HG02763 (cell line): ENCODE measurements around the gene MPDU1.

Experiments used
- ATAC-seq: cut with Tn5 transposase; IDR thresholded peaks from one replicate; pipeline ENCODE4 v1.9.1; 2021; ENCODE audit warnings: mild to moderate bottlenecking, moderate library complexity; ENCODE audit not compliant: unreplicated experiment

The MPDU1 gene

GRCh38 chr17:7560172-7561027, 23.3 kb upstream of the MPDU1 start:
- ATAC-seq = no peak

- peak; percentile 58 for ATAC-seq
Observed at GRCh38 chr17:7561028-7561575, 22.6 kb upstream of the MPDU1 start.

GRCh38 chr17:7561589-7562207, 22.0 kb upstream of the MPDU1 start, which contains the start of gene SENP3:
Gene SENP3 (plus strand): TSS chr17:7561919. CDS start chr17:7563077, 1,158 bp downstream.
- ATAC-seq = peak; percentile 73

GRCh38 chr17:7562208-7562605, 21.4 kb upstream of the MPDU1 start:
- peak; percentile 7 for ATAC-seq

- no peak for ATAC-seq
Observed at GRCh38 chr17:7563115-7563869, 20.4 kb upstream of the MPDU1 start.

GRCh38 chr17:7569571-7569970, 14.1 kb upstream of the MPDU1 start:
- no peak for ATAC-seq

- ATAC-seq = no peak
Observed at GRCh38 chr17:7570351-7570750, 13.3 kb upstream of the MPDU1 start.

- ATAC-seq = peak; percentile 90
Observed at GRCh38 chr17:7572338-7572587, 11.4 kb upstream of the MPDU1 start.

GRCh38 chr17:7572588-7573323, 10.9 kb upstream of the MPDU1 start:
- ATAC-seq = peak; percentile 4

GRCh38 chr17:7573324-7574080, 10.2 kb upstream of the MPDU1 start:
- ATAC-seq = no peak

- no peak for ATAC-seq
Observed at GRCh38 chr17:7574176-7574953, 9.3 kb upstream of the MPDU1 start.

GRCh38 chr17:7575481-7575883, 8.2 kb upstream of the MPDU1 start:
- no peak for ATAC-seq

GRCh38 chr17:7575959-7576358, 7.7 kb upstream of the MPDU1 start:
- no peak for ATAC-seq

- no peak for ATAC-seq
Observed at GRCh38 chr17:7576432-7576937, 7.2 kb upstream of the MPDU1 start.

- no peak for ATAC-seq
Observed at GRCh38 chr17:7577327-7578199, 6.1 kb upstream of the MPDU1 start.

- no peak for ATAC-seq
Observed at GRCh38 chr17:7579001-7579833, 4.4 kb upstream of the MPDU1 start, which contains the start of gene CD68. Gene CD68 (plus strand): TSS chr17:7579638. CDS start chr17:7579678, 40 bp downstream.
